Calu3 (cell line): ENCODE measurements around the gene INPP5F. TPM values are rescaled to one million over a fixed set of nuclear protein-coding genes. Genes with fewer than 3 reads are reported as not detected.

ENCODE experiments used
- BruUV-seq: library from RNA; stranded (reverse); fragments of 400-500 nt; replicated peaks from 2 replicates; lab custom pipeline; 2021; lab: Mats Ljungman, UMichigan
- CTCF ChIA-PET: fragments of 300-600 bp; sonication (Branson Sonifier 250); formaldehyde crosslinking; loops from one replicate; lab custom pipeline; 2022; ENCODE audit warnings: antibody characterized with exemption; lab: Charles Lee
- DNase-seq: peaks from one replicate; pipeline ENCODE4 v3.0.0; 2022
- H3K27ac Mint-ChIP-seq: one replicate; pipeline ENCODE4 v1.8.0; 2022; ENCODE audit warnings: mixed read lengths; ENCODE audit not compliant: unreplicated experiment
- H3K27me3 Mint-ChIP-seq: one replicate; pipeline ENCODE4 v1.8.0; 2022; ENCODE audit warnings: mixed read lengths; ENCODE audit not compliant: unreplicated experiment
- H3K36me3 Mint-ChIP-seq: one replicate; pipeline ENCODE4 v1.8.0; 2022; ENCODE audit warnings: mild to moderate bottlenecking, moderate library complexity, mixed read lengths; ENCODE audit not compliant: insufficient read depth, unreplicated experiment
- H3K4me1 Mint-ChIP-seq: one replicate; pipeline ENCODE4 v1.8.0; 2022; ENCODE audit warnings: mild to moderate bottlenecking, low read depth, mixed read lengths; ENCODE audit not compliant: unreplicated experiment
- H3K4me3 Mint-ChIP-seq: one replicate; pipeline ENCODE4 v1.8.0; 2022; ENCODE audit warnings: mild to moderate bottlenecking, low read depth, moderate library complexity, mixed read lengths; ENCODE audit not compliant: unreplicated experiment
- H3K9me3 Mint-ChIP-seq: one replicate; pipeline ENCODE4 v1.8.0; 2022; ENCODE audit warnings: low read depth, mixed read lengths; ENCODE audit not compliant: unreplicated experiment
- intact Hi-C: fragments of 100-400 bp; cut with micrococcal nuclease; formaldehyde crosslinking; loops from one replicate; pipeline ENCODE4 v1.10.0; 2022; ENCODE audit not compliant: unreplicated experiment
- total RNA-seq: library from RNA; stranded (reverse); gene quantifications from 2 replicates; pipeline ENCODE4 v1.2.3, GENCODE V29; 2022
- TF ChIP-seq, protein P1 (sequence below): fragments of 200-600 bp; IDR thresholded peaks from one replicate; pipeline ENCODE4 v1.8.0; 2022; ENCODE audit warnings: antibody characterized with exemption; ENCODE audit not compliant: unreplicated experiment

The INPP5F gene
- total RNA-seq, 1 experiment from 2014 or later, result 6.9 TPM

DNA sequence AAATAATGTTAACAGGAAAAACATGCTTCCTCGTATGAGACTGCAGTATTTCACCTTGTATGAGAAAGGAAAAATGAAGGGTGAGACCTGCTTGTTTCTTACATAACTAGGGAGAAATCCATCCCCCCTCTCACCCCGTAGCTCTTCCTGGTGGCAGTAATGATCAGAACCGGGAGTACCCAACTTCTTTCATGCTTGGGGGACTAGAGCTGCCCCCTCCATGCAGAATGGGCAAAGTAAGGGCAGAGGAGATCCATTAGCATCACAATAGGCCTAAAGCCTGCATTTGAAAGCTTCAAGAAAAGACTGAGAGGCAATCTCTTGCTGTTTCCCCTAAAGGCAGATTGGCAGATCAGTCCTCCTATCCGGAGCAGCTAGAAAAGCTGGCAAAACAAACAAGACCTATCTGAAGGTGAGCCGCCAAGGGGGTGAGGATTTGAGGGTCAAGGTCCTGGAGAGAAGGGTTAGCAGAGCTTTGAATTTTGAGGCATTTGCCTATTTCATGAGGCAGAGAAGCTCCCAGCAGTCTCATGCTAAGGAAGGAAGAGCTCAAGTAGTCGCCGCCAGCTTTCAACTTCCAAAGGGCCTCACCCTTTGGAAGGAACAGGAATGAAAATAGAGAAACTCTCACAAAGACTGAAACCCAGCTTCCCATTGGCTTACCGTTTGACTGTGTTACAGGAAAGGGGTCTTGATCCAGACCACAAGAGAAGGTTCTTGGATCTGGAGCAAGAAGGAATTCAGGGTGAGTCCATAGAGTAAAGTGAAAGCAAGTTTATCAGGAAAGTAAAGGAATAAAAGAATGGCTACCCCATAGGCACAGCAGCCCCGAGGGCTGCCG, 38.4 kb upstream of the INPP5F start:
- intact Hi-C loops, result loop anchor here (5.0 kb wide), 3 partner anchors 50 to 650 kb away; no protein-coding TSS in a partner anchor
- Mint-ChIP-seq H3K36me3 (peaks cover 10% of the 10 kb centered on the region), H3K9me3 (no peaks in the 10 kb centered on the region), H3K4me3 (peak overlapping the region; percentile 59), H3K27ac (peak overlapping the region; percentile 50), H3K27me3 (no peaks in the 10 kb centered on the region), H3K4me1 (peaks cover 16% of the 10 kb centered on the region)
- no peak for DNase-seq
- BruUV-seq, result no TSS peak
- TF ChIP-seq, protein P1, sequence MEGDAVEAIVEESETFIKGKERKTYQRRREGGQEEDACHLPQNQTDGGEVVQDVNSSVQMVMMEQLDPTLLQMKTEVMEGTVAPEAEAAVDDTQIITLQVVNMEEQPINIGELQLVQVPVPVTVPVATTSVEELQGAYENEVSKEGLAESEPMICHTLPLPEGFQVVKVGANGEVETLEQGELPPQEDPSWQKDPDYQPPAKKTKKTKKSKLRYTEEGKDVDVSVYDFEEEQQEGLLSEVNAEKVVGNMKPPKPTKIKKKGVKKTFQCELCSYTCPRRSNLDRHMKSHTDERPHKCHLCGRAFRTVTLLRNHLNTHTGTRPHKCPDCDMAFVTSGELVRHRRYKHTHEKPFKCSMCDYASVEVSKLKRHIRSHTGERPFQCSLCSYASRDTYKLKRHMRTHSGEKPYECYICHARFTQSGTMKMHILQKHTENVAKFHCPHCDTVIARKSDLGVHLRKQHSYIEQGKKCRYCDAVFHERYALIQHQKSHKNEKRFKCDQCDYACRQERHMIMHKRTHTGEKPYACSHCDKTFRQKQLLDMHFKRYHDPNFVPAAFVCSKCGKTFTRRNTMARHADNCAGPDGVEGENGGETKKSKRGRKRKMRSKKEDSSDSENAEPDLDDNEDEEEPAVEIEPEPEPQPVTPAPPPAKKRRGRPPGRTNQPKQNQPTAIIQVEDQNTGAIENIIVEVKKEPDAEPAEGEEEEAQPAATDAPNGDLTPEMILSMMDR, result no peak
- CTCF ChIA-PET, result interaction anchor here (1.4 to 2.3 kb wide), 3 partner anchors 38 to 172 kb away, joined by 4 to 12 read pairs (median 7); partner anchors contain the start of gene INPP5F

DNA sequence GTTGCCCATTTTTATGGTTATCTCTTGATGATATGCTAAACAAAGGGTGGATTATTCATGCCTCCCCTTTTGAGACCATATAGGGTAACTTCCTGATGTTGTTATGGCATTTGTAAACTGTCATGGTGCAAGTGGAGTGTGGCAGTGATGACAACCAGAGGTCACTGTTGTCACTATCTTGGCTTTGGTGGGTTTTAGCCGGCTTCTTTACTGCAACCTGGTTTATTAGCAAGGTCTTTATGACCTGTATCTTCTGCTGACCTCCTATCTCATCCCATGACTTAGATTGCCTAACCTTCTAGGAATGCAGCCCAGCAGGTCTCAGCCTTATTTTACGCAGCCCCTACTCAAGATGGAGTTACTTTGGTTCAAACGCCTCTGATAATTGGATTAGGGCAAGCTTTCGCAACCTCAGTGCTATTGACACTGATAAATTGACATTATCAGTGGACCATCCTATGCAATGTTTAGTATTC, 37.8 kb upstream of the INPP5F start:
- H3K9me3 Mint-ChIP-seq, result no peaks in the 10 kb centered on the region
- intact Hi-C loops, result loop anchor here (5.0 kb wide), 3 partner anchors 49 to 649 kb away; no protein-coding TSS in a partner anchor
- CTCF ChIA-PET, result interaction anchor here (2.3 kb wide), 1 partner anchor 37 kb away, joined by 12 read pairs; the partner anchor contains the start of gene INPP5F
- H3K36me3 Mint-ChIP-seq, result peaks cover 10% of the 10 kb centered on the region
- no peaks in the 10 kb centered on the region for H3K27me3 Mint-ChIP-seq
- DNase-seq, result no peak
- no TSS peak for BruUV-seq
- no peak overlapping the region for H3K4me3 Mint-ChIP-seq
- H3K4me1 Mint-ChIP-seq, result peaks cover 13% of the 10 kb centered on the region
- H3K27ac Mint-ChIP-seq, result no peak overlapping the region
- TF ChIP-seq, protein P1, result no peak

DNA sequence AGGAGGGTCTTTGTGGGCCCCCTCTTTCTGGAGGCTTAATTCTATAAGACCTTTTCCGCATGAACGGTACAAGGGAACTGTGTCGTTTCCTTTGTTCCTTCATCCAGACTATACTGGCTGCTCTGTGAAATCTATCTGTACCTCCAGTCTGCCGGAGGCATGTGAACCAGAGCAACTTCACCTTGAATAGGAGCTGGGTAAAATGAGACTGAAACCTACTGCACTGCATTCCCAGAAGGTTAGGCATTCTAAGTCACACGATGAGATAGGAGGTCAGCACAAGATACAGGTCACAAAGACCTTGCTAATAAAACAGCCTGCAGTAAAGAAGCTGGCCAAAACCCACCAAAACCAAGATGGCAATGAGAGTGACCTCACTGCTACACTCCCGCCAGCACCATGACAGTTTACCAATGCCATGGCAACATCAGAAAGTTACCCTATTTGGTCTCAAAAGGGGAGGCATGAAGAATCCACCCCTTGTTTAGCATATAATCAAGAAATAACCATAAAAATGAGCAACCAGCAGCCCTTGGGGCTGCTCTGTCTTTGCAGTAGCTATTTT, 36.8 kb upstream of the INPP5F start:
- Mint-ChIP-seq H3K27me3 (no peaks in the 10 kb centered on the region), H3K27ac (no peak overlapping the region), H3K36me3 (peaks cover 10% of the 10 kb centered on the region), H3K9me3 (no peaks in the 10 kb centered on the region), H3K4me3 (no peak overlapping the region), H3K4me1 (peaks cover 13% of the 10 kb centered on the region)
- no peak for DNase-seq
- TF ChIP-seq, protein P1, result no peak
- intact Hi-C loops, result loop anchor here (5.0 kb wide), 3 partner anchors 48 to 648 kb away; no protein-coding TSS in a partner anchor
- no TSS peak for BruUV-seq
- CTCF ChIA-PET, result interaction anchor here (0.7 kb wide), 1 partner anchor 64 kb away, joined by 4 read pairs; no protein-coding TSS in a partner anchor

DNA sequence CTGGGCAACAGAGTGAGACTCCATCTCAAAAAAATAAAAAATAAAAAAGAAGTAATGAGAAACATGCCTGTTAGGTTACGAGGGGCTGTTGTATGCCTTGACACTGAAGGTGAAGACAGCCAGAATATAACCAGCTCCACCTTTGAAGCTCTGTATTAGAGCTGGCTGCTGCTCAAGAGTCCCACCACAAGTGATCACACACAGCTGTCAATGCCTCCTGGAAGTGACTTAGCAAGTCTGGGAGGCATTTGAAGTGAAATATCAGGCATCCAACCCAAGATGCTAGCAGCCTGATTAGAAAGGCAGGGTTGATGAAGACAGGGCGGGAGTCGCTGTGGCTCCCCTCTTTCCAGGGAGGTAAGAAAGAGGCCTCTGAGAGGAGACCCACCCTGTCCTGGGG, 34.1 kb upstream of the INPP5F start:
- peaks cover 13% of the 10 kb centered on the region for H3K4me1 Mint-ChIP-seq
- H3K27ac Mint-ChIP-seq, result no peak overlapping the region
- H3K36me3 Mint-ChIP-seq, result peaks cover 5% of the 10 kb centered on the region
- intact Hi-C loops, result no loop called here
- BruUV-seq, result no TSS peak
- H3K9me3 Mint-ChIP-seq, result peaks cover 4% of the 10 kb centered on the region
- TF ChIP-seq, protein P1, result no peak
- no peak overlapping the region for H3K4me3 Mint-ChIP-seq
- no peak for DNase-seq
- CTCF ChIA-PET, result no interaction called here
- H3K27me3 Mint-ChIP-seq, result no peaks in the 10 kb centered on the region
